CD4-positive, alpha-beta T cell treated with Interleukin-12 subunit alpha and Interleukin-12 subunit beta, for 1 hour (primary cell): ENCODE measurements around the gene GFRA1.

ENCODE experiments used
- DNase-seq: peaks from one replicate; pipeline ENCODE4 v3.0.0-alpha.2; 2020

The GFRA1 gene

DNA sequence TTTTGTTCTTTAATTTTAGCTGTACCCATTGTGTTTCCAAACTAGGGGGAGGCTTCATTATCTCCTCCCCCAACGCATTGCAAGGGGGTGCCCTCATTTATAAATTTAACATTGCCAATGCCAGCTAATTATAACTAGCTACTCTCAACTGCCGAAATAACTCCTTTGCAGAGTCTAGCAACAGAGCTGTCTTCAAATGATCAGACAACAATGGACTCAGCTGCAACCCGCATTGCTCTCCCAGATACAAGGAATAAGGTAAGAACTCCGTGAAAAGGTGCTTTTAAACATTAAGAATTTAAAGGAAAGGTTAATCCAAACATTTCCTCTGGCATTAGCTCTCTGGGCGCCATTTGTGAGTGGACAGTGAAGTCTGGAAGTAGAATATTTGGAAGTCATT lies 116.2 kb downstream of the GFRA1 start:
- DNase-seq: no peak

DNA sequence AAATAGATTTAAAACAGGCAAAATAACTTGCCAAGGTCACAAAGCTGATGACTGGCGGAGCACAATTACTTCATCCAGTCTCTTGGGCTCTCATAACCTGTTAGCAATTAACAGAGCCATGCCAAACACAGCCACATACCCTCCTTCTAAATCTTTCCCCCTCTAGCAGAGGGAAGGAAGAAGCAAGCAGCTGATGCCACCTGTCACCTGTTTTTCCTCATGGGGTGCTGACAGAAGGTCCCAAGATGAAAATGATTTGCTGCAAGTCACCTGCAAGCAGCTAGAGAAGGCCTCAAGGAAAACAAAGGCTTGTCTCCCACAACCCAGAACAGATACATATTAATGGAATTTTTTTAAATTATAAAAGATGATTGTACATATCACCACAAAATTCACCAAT lies 117.8 kb downstream of the GFRA1 start:
- no peak for DNase-seq

DNA sequence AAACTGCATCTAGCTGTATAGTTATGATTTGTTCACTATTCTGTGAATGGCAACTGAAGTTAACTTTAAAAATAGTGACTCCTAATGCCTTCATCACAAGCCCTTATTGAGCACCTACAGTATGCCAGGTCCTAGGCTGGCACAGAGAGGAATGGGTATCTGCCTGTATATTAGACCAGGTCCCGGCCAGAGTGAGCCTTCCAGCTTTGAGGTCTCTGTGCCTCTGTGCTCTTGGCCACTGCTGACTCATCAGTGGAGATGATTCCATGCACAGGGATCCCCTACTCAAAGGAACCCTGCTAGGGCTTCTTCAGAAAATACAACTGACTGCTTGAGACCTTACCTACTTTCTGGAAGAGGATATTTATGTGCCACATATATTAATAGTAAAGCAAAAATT lies 118.4 kb downstream of the GFRA1 start:
- no peak for DNase-seq

DNA sequence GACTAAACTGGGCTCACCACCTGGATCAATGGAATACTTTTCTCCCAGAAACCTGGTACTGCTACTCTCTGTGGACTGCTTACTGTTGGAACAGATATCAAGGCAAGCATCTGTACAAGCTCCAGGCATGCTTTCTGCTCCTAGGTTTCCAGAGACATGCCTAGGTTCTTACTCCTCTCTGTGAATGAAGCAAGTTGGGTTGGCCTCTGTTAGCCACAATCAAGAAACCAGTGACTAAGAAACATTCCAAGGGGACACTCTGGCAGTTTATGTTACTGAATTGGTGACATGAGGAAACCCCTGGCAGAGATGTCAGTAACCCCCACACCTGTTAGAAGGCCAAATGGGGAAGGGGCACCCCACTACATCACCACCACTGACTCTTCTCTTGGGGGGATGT lies 121.9 kb downstream of the GFRA1 start:
- no peak for DNase-seq

DNA sequence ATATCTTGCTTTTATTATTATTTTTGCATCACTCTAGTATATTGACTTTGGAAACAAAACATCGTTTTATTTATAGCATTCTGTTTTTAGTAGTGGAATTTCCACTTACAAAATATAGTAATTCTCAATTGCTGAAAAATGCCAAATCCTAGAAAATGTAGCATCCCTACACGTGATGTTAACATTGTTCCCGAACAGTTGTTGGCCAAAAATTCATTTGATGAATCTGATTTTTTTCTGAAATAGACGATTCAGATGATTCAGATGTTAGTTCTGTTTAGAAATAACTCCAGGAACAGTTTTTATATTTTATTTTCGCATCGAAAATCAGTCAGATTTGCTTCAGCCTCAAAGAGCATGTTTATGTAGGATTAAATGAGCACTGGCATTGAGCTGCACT lies 122.4 kb downstream of the GFRA1 start:
- DNase-seq: no peak

DNA sequence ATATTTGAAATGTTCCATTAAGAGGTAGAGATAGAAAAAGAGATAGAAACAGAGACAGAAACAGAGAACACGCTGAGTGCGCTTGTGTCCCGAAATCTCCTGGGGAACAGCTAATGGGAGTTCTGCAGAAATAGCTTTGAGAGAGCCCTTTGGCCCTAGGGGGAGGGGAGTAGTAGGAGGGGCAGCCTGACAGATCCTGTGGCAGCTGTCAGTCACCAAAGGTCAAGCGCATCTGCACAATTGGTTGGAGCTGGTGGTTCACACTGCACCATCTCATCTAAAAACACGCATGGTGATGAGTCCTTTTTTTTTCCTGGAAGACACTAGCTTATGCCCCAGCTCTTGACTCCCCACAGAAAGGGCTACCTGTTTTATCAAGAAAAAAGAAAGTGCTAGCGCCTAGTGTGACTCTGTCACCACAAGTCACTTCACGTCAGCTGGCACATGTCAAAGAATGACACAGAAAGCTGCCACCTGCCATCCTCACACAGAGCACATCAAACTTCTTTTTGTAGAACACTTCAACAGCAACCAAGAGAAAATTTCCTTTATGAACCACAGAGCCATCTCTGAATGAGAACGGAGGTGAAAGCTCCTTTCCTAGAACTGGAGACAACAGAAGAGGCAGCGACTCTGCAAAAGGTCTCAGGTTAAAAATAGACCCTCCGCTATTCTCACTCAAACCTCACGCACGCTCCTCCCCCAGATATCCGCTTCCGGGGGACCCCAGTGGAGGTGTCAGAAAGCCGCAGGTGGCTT lies 125.7 kb downstream of the GFRA1 start:
- no peak for DNase-seq

DNA sequence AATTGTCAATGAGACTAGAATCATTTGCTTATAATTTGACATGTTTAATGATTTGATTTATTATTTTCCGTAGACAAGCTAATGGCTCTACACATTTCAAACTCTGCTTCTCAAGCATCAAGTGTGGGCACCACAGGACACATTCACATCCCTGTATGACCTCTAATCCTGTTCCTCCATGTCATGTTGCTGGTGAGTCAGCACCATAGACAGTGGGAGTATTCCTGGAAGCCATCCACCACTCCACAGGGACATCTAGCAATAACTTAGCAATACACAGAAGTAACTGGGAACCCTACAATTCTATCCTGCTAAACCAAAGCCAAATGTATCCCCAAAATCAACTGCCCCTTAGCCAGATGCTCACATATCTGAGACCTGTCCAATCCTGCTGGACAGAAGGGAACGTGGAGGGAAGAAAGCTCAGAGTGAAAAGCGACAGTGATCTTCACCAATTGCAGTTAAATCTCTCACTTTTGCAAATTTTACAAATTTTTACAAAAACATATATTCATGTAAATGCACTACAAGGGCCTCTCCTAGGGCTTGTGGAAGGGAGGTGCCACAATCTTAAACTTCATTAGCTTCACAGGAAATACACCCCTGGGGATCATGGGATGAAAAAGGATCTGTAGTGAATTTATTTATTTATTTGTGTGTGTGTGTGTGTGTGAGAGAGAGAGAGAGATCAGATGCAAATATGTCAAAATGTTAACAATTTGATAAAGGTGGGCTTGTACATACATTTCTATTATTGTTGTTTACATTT lies 126.5 kb downstream of the GFRA1 start:
- no peak for DNase-seq

DNA sequence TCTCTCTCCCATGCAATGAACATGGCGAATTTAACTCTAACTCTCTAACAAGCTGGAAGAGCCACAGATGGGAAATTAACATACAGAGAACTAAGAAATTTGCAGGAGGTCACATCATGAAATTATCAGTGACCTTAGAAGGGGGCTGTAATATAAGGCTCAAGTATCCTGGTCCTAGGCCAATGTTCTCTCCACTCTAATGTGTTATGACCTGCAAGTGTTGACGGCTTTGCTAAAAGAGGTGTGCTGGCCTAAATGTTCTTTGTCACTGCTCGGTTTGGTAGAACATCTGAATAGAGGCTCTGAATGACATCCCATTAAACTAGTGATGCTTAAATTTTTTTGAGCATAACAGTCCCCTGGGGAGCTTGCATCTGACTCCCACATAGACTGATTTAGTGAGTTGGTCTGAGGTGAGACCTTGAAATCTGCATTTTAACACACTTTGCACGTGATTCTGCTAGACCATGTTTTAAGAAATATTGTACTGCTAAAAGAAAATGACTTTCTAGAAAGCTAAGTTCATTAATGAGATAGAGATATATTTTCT lies 129.3 kb downstream of the GFRA1 start:
- DNase-seq: no peak

DNA sequence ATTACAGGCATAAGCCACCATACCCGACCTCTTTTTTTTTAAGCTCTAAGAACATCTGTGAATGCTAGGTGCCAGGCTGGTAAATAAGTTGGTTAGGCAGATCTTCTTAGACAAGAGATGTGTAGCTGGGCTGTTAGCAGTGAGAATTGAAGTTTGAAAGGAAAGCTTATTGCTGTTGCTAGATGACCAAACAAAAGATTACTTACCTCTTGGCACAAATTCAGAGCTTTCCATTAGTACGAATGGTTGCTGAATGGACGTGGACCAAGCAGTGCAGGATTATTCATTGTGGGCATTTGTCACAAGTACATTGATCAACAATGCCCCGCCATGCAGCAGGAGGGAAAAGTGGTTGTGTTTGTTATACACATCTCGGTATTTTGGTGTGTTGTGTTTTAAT lies 131.2 kb downstream of the GFRA1 start:
- DNase-seq: no peak

DNA sequence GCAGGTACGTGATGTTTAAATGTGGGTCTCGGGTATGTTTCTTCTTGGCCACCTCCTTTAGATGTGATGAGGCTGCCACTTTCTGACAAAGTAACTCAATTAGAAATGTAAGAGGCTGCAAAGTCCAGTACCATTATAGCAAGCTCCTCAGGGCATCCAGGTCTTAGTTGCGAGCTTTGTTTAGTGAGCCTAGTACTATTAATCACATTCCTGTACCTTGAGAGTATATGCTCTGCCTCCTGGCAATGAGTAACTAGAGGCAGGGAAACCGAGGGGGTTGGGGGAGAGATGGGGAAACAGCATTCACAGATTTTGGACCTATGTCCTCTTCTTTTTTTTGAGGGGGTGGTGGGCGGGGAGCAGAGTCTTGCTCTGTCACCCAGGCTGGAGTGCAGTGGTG lies 131.8 kb downstream of the GFRA1 start:
- DNase-seq: no peak

DNA sequence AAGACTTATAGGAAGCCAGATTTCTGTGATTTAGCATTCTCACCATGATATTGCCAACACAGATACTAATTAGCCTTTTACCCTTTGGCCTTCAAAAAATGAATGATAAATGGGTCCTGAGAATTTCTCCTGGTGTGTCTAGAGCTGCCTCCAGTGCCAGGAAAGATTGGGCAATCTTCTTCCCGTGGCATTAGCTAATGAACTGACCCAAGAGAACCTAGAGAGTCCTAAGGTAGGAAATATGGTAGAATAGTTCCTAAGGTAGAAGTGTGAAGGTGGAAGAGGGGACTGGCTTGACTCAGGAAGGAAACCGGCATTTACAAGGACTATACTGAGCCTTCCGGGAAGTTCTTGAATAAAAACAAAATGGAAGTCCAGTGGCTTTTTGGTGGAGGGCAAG lies 133.1 kb downstream of the GFRA1 start:
- no peak for DNase-seq

DNA sequence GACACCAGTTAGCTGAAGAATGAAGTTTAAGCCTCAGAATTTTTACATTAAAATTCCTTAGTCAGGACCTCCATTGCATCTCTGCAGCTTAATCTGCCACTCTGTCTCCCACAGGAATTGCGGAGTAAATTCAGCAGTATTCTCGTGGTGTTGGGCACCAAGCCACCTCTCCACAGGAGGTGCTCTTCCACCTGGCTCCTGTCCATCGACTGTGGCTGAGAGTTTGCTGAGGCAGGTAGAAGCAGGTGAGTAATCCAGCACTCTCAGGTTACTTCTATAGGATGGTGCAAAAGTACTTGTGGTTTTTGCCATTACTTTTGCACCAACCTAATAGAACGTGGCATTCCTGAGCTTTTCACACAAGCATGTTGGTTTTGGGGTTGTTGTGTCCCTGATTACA lies 134.1 kb downstream of the GFRA1 start:
- DNase-seq: no peak

DNA sequence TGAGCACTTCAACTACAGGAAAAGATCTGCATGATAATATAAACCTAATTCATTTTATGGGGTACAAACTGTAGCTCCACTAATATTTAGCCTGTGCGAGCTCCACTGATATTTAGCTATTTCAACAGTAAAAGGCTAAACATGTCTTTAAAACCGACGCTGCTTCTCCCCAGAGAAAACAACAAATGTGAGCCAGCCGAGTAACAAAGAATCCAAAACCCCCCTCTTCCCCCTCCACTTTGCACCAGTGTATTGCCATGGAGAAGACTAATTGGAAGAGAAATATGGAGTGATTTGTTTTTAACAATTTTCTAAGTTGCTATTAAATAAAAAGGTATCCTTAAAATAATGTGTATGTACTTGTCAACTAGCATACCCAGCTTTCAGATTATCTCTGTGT lies 136.7 kb downstream of the GFRA1 start:
- DNase-seq: no peak

DNA sequence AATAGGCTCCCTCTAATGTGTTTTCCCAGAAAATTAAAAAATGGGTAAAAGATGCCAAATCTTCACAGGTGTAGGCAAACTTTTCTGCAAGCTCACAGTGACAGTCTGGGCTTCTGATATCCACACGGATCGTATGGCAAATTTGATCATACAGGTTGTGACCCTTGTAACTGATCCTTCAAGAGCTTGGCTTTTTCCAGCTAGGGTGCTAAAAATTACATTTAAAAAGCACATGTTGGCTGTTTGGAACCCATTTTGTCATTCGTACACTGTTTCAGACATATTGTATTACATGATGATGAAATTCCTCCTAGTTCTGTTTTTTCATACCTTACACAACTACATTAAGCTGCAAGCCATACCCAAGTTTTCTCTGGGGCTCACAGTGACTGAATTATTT lies 138.7 kb downstream of the GFRA1 start:
- DNase-seq: no peak

DNA sequence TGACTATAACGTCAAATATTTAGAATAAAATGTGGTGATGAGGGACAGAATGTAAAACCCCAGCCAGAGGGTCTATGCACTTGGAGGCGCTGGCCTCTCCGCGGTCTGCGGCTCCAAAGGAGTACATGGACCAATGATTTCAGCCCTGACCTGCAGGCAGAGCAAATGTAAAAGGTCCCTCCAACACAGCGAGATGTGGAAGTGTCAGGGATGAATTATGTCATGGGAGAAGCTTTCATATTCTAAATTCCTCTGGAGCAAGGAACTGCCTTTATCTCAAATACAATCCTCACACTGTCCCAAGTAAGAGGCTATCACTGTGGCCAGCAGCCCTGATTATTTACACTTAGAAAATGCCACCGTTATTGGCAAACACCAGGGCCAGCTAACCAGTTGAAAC lies 139.4 kb downstream of the GFRA1 start:
- no peak for DNase-seq

DNA sequence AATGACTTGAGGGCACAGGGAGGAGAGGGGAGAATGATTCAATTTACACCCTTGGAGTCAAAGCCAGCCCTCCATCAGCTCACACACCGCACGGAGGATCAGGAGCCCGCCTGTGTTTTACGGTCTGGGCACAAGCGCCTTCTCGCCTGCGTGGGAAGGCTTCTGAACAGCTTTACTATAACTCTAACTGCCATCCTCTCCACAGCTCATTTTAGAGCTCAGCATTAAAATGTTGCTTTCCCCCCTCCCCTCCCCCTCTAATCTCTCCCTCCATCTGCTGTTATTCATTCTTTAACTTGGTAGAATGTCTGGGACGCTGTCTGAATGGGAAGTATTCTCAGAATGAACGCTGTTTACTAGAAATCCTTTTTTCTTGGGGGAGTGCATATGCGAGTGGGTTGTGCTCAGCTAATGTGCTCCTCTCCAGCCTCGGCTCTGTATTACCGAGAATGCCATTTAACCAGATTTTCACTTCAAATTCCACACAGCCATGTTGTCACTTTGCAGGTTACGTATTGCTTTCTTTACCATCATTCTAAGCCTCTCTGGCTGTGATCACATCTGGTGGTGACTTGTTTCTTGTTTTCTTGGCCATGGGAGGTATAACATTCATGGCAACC lies 140.1 kb downstream of the GFRA1 start:
- DNase-seq: no peak

DNA sequence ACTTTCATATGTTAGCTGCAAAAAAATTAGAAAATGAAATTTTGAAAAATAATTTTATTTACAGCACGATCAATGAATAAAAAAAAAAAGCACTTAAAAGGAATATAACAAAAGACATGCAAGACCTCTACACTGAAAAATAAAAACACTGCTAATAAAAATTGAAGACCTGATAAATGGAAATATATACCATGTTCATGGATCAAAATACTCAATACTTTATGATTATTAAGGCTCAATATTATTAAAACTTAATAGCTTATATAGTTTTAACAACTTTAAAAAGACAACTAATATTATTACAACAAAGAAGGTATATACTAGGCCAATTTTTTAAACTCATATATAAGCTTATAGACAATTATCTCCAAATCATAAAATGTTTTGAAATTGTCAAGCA lies 143.0 kb downstream of the GFRA1 start:
- DNase-seq: no peak

DNA sequence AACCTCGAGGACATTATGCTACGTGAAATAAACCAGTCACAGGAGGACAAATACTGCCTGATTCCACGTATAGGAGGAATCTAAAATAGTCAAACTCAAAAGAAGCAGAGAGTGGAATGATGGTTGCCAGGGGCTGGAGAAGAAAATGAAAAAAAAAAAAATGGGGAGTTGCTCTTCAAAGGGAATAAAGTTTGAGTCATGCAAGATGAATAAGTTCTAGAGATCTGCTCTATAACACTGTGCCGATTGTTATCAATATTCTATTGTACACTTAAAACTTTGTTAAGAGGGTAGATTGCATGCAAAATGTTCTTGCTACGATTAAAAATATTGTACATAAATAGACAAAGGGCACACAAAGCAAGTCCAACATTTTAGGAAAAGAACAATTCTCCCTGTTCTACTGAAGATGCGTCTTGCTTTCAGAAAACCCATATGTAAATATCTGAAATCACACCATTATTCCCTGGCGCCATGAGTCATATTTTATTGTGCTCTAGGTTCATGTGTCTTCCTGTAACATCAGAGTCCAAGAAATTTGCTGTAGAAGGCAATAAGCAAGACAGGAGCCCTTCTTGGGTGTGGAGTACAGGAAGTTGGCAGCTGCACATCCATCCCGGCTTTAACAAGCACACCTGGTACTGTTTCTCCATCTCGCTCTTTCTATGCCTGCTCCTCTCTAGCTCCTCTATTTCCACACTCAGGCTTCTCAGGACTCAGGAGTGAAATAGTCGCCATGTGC lies 145.9 kb downstream of the GFRA1 start:
- DNase-seq: no peak

DNA sequence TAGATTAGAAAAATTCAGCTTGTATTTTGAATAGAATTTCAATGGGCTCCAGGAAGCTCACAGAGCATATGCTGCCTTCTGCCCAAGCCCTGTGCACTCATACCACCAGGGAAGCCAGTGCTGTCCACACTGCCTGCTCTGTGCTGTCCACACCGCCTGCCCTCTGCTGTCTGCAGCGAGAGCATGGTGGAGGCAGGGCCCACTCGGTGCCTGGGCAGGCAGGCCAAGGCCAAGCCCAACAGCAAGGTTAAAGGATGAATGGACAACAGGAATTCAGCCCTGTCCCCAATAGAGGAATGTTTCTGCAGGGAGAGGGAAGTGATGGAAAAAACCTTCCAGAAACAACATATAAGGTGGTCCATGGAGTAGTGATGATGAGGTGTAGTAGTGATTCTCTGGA lies 146.8 kb downstream of the GFRA1 start:
- no peak for DNase-seq

DNA sequence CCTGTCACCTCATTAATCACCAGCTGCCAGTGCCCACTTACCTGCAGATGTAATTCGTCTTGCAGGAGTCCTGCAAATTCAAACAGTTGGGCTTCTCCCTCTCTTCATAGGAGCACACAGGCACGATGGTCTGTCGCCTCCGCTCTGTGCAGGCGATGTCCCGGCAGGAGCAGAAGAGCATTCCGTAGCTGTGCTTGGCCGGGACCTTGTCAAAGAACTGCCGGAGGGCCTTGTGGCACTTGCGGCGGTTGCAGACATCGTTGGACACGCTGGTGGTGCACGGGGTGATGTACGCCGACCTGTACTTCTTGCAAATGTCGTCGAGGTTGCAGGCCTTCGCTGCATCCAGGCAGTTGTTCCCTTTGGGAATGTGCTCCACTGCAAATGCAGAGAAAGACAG lies 147.8 kb downstream of the GFRA1 start:
- no peak for DNase-seq

DNA sequence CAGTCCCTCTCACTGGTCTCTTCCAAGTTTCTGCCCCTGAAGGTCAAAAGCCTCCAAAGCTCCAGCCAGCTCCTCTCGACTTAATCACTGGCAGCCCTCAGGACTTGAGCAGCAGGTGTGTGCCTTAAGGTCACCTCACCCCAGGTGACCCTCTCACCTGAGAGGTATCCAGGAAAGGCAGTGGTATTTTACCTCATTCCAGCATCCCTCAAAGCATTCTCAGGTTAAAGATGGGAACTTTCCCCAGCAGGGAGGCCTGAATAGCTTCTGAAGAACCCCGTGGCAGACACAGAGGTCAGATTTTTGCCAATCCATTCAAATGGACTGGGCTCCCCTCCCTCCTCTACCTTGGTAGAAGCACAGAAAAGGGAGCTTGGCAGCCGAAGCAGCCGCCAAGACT lies 148.2 kb downstream of the GFRA1 start:
- no peak for DNase-seq

DNA sequence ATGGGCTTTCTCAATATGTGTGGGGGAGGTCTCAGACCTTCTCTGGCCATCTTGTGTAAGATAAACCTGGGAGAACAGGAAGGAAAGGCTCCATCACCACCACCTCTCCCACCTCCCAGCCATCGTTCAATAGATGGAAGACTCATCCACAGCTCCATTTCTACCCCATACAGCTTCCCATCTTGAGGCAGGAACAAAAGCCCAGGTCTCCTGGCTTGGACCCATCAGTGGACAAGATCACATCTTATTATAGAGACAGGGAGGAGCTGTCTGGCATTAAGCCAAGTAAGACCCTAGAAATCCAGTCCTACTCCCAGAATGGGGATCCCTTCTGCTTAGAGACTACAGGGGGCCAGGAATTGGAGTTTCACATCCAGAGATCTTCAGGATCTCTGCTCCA lies 150.3 kb downstream of the GFRA1 start:
- no peak for DNase-seq
